ENCODE data around the gene GLIS2. TPM values are rescaled to one million over a fixed set of nuclear protein-coding genes. Genes with fewer than 3 reads are reported as not detected.

The GLIS2 gene
- total RNA-seq, result 0.34 and 0.51 TPM in 2 replicates

GRCh38 chr16:4315186-4316107 lies at the start of gene GLIS2:
Gene GLIS2, plus strand, starts transcription at chr16:4316067. Its CDS starts 16,214 bp downstream, at chr16:4332281.
- intact Hi-C loops (cut with micrococcal nuclease), result loop anchor here (1.0 kb wide), 1 partner anchor 8 kb away; no protein-coding TSS in a partner anchor

- intact Hi-C loops (cut with micrococcal nuclease), result no loop called here
These were observed 49.5 kb upstream of the GLIS2 start for GRCh38 chr16:4266372-4266771.

DNA sequence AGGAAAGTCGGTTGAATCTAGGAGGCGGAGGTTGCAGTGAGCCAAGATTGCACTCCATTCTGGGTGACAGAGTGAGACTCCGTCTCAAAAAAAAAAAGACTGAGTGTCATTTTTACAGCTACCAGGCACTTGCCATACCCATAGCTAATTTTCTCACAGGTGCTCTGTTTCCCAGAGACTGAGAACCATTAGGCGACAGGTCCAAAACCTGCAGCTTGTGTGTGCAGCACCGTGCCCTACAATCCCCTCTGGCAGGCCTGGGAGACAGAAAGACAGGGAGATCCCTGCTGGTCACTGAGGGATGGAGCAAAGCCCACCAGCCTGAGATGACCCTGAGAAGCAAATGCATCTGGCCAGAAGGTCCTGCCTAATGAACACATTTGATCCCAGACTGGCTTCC lies 45.8 kb upstream of the GLIS2 start:
- intact Hi-C loops (cut with micrococcal nuclease), result loop anchor here (5.0 to 10.0 kb wide), 5 partner anchors 207 to 687 kb away; partner anchors contain the start of genes HMOX2, SEC14L5 and TRAP1

- intact Hi-C loops (cut with micrococcal nuclease), result loop anchor here (5.0 to 10.0 kb wide), 5 partner anchors 207 to 687 kb away; partner anchors contain the start of genes HMOX2, SEC14L5 and TRAP1
These were observed 45.3 kb upstream of the GLIS2 start for GRCh38 chr16:4270595-4270994.

- intact Hi-C loops (cut with micrococcal nuclease), result loop anchor here (1.0 to 10.0 kb wide), 9 partner anchors 17 to 686 kb away; partner anchors contain the start of genes HMOX2, PAM16, SEC14L5 and TRAP1
These were observed 44.4 kb upstream of the GLIS2 start for GRCh38 chr16:4271176-4272113.

DNA sequence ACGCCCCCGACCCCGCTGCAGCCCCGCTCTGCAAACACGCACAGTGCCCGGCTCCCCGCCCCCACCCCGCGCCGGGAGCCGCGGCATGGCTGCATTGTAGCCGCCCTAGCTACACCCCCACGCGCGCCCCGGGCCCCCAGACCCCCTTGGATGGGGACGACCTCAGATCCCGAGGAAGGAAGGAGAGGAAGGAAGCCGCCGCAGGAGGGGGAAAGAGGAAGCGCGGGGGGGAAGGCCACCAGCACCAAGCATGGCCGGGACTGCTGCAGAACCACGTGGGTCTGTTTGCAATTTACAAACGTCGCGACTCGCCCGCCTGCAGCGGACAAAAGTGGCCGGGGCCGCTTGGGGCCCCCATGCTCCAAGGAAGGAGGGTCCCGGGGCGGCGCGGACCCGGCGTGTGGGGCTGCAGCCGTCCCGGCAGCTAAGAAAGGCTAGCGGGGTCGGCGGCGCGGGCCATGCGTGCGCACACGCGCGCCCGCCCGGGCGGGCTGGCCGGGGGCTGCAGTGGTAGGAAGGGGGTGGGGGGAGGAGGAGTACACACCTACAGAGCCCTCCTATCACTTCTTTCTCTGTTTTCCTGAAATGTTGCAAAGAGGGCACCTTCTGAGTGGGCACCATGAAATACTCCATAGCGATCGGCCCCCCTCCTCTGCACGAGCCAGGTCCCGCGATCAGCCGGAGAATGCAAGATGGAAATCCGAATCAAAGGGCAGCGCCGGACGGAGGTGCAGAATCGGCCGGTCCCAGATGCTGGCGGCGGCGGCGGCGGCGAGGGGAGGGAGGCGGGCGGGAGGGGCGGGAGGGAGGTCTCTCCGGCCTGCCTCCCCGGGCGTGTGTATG lies 43.5 kb upstream of the GLIS2 start:
- intact Hi-C loops (cut with micrococcal nuclease), result loop anchor here (5.0 to 10.0 kb wide), 5 partner anchors 205 to 685 kb away; partner anchors contain the start of genes HMOX2, SEC14L5 and TRAP1

DNA sequence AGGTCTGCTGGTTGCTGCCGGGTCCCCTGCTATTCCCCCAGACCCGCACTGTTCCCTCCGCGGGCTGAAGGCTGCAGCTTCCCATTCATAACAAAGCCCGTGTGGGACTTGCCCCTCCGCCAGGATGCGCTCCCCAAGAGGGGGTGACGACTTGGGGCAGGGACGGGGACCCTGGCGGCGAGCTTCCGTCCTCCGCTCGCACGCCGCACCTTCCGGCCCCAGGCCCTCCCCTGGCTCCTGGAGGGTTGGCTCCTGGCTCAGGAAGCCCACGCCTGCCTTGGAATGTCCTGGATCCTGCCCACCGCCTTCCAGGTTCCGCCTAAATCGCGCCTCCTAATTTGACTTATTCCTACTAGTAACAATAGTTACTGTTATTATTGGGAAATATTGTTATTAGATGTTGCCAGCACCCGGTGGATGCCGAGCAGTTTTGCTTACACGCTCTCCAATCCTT lies 42.0 kb upstream of the GLIS2 start:
- intact Hi-C loops (cut with micrococcal nuclease), result loop anchor here (1.0 to 10.0 kb wide), 8 partner anchors 33 to 683 kb away; partner anchors contain the start of genes DNAJA3, HMOX2, SEC14L5 and TRAP1

DNA sequence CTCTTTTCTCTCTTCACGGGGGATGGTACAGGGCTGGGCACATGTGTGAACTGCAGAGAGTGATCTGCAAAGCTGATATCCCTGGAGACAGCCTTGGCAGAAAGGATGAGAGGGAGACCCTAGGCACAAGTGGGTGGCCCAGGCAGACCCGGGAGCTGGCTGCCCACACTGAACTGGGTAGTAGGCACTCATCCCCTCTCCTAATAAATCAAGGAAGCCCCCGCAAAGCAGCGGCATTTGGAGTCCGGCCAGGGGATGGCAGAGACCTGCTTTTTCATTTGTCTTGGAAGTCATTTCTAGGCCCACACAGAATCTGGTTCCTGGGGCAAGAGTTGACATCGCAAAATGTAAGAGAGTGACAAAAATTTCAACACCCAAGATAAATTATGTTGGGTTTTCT lies 40.0 kb upstream of the GLIS2 start:
- intact Hi-C loops (cut with micrococcal nuclease), result loop anchor here (10.0 kb wide), 1 partner anchor 269 kb away; no protein-coding TSS in a partner anchor

GRCh38 chr16:4277987-4278513 lies 37.8 kb upstream of the GLIS2 start:
- intact Hi-C loops (cut with micrococcal nuclease), result loop anchor here (10.0 kb wide), 1 partner anchor 267 kb away; no protein-coding TSS in a partner anchor

- intact Hi-C loops (cut with micrococcal nuclease), result no loop called here
These were observed 35.2 kb upstream of the GLIS2 start for GRCh38 chr16:4280625-4281024.

DNA sequence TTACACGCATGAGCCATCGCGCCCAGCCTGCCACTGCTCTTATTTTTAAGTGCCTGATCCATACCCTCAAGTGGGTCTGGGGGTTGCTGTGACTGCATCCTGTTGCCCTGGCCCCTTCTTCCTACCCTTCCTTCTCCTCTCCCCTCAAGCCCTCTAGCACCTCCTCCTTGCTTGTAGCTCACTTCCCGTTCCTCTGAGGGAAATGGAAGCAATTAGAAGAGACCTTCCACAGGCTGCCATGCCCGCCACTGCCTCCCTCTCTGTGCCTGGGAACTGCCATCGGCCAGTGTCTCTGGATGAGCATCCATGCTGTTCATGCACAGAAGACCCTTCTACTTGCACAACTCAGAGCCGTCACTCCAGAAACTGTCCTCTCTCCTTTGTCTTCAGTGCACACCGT lies 32.4 kb upstream of the GLIS2 start:
- intact Hi-C loops (cut with micrococcal nuclease), result no loop called here

DNA sequence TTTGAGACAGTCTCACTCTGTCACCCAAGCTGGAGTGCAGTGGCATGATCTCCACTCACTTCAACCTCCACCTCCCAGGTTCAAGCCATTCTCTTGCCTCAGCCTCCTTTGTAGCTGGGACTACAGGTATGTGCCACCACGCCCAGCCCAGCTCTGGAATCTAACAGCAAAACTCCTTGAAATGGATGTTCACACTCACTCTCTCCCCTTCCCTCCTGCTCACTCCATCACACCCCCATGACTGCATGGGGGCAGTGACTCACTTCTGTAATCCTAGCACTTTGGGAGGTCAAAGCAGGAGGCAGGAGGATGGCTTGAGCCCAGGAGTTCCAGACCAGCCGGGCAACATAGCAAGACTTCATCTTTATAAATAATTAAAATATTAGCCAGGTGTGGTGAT lies 31.9 kb upstream of the GLIS2 start:
- intact Hi-C loops (cut with micrococcal nuclease), result no loop called here

DNA sequence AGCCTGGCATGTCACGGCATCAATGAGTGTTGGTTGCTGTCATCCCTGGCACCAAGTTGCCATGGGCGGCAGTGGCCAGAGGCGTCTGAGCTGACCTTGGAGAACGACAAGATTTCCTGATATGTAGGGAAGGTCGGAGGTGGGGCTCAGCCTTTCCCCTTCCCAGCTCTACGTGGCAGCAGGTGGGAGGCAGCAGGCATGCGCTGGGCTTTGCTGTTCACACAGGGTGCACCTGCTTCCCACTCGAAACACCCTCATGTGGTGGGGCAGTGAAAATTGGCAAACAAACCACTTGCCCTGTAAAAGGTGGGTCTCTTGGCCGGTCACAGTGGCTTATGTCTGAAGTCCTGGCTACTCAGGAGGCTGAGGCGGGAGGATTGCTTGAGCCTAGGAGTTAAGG lies 30.7 kb upstream of the GLIS2 start:
- intact Hi-C loops (cut with micrococcal nuclease), result no loop called here

DNA sequence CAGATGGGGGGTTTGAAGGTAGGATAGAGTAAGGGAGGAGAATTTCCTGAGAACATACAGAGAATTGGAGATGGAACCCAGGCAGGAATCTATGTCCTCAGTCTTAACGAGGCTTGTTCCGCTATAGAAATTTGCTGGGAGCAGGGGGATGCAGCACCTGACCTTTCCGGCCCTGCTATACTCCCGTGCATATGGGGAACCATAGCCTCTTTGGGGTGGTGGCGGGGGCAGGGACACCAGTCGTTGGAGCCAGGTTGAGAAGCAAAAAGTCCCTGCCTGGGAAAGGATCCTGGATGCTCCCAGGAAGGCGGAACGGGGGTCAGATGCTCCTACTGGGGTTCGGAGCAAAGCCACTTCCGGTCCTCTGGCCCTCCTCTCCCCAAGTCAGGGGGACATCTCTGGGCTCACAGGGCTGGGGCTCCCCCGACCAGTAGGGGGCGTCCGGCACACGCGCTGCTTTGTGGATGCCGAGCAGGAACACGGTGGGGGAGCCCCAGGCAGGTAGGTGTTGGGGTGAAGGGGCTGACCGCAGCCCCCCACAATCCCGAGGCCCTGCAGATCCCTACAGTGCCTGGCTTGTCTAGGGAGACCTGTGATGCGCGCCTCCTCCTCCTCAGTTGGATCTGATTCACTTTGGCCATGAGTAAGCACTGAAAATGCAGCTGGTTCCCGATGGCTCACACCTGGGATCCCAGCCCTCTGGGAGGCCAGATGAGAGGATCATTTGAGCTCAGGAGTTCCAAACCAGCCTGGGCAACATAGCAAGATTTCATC lies 27.5 kb upstream of the GLIS2 start:
- intact Hi-C loops (cut with micrococcal nuclease), result loop anchor here (1.0 kb wide), 3 partner anchors 19 to 114 kb away; no protein-coding TSS in a partner anchor

DNA sequence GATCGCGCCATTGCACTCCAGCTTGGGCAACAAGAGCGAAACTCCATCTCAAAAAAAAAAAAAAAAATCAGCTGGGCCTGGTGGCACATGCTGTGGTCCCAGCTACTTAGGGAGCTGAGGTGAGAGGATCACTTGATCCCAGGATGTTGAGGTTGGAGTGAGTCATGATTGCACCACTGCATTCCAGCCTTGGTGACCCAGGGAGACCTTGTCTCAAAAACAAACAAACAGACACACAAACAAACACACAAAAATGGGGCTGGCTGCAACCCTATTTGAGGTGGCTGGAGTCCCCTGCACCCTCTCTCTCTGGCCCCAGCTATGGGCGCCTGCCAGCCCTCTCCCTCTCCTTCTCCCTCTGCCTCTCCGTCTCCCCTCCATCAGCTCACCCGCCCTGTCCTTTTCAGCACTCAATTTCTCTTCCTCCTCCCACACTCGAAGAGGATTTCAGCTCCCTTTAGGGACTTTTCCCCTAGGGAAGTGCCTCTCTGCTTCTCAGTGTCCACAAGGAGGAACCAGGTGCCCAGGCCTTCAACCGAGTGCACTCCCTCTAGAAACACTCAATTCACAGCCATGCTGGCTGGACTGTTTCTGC lies 25.5 kb upstream of the GLIS2 start:
- intact Hi-C loops (cut with micrococcal nuclease), result no loop called here

- intact Hi-C loops (cut with micrococcal nuclease), result no loop called here
These were observed 24.2 kb upstream of the GLIS2 start for GRCh38 chr16:4291699-4292098.

GRCh38 chr16:4293181-4293716 lies 22.6 kb upstream of the GLIS2 start:
- intact Hi-C loops (cut with micrococcal nuclease), result no loop called here

DNA sequence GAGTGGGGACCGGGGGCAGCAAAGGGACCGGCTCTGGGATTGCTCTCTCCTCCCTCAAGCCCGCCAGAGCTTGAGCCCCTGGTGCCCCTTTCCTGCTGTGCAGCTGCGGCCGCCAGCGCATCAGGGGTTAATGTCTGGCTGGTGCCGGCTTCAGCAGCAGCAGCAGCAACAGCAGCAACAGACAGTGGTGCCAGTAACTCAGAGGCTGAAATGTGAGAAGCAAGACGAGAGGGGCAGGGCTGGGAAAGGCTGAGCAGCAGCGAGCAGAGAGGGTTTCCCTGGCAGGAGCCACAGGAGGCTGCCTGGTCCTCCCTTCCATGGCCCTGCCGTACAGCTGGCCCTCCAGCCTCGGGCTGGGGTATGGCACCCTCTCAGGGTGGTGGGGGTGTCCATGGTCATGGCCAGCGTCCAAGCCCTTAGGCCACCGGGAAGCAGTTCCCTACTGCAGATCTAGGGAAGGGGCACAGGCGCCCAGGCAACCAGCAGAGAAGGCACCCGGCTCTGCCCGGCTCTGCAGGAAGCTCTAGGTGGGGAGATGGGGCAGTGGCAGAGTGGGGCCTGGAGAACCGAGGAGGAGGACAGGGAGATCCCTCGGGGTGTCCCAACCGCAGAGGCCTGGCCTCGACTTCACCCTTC lies 21.9 kb upstream of the GLIS2 start:
- intact Hi-C loops (cut with micrococcal nuclease), result no loop called here

Data from T-helper 1 cell treated with Interleukin-12 subunit alpha and Interleukin-12 subunit beta and Interleukin-4 antibody, amounts not matched to agents 30 ng/mL and 1 ng/mL, for 36 hours (primary cell).